HL-60/S4 treated with retinoic acid at 250 ng/mL for 4 days and 3 days (cell line): ENCODE data around the gene CDC25C.
"Not testable (repeated sequence)": the region's sequence is repeated elsewhere in the genome, so short reads cannot be mapped to it uniquely, and the experiment has no call there.

ENCODE experiments used
- in situ Hi-C: fragments of 300-500 bp; cut with MboI; formaldehyde crosslinking; loops from 2 replicates; pipeline ENCODE4 v1.7.0; 2022; ENCODE audit warnings: low sequenced_read_pairs

CDC25C gene

DNA sequence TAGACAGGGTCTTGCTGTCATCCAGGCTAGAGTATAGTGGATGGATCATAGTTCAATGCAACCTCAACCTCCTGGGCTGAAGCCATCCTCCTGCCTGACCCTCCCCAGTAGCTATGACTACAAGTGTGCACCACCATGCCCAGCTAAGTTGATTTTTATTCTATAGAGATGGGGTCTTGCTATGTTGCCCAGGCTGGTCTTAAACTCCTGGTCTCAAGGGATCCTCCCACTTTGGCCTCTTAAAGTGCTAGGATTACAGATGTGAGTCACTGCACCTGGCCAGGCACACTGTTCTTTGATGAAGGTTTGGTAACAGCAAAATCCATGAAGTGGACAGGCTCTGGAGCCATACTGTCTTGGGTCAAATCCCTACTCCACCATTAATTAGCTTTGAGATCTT lies 50.7 kb downstream of the CDC25C start:
- in situ Hi-C loops = no loop called here

DNA sequence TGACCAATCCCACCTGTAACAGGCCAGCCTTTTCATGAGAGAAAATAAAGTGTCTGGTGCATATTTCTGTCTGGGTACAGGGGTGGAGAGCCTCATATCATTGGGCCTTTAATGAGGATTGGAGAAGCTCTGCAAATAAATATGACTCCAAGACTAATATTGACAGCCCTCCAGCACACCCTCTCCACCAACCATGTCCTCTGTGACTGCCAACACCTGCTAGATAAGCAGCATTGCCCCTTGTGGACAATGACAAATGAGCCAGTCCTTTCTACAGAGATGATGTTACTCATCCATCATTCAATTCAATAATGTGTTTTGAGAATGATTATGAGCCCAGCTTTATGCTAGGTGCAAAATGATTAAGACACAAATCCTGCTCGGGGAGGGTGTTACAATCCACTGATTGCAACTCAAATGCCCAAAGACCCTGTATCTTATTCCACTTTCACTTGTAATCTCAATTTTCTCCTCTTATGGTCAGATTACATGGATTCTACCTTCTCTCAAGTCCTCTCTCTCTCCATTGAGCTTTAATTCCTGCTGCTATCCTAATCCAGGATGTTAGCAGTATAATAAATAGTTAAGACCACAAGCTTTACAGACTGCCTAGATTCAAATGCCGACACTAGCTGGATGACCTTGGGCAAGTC lies 55.1 kb downstream of the CDC25C start:
- in situ Hi-C loops = no loop called here

DNA sequence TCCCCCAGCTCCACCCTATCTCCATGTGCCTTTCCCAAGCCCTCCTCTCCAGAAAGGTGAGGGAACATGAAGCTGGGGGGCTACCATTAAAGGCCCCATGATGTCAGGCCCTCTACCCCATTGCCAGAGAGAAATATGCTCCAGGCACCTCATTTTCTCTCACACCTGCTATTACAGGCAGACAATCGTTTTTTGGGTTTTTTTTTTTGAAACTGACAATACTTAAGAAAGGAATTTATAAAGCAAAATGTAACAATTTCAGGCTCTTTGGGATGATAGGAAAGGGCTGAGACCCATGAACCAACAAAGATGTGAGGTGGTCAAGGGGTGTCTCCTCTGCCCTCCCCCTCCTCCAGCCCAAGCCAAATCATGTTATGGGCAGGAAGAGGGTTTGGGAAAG lies 55.7 kb downstream of the CDC25C start:
- in situ Hi-C loops = no loop called here

DNA sequence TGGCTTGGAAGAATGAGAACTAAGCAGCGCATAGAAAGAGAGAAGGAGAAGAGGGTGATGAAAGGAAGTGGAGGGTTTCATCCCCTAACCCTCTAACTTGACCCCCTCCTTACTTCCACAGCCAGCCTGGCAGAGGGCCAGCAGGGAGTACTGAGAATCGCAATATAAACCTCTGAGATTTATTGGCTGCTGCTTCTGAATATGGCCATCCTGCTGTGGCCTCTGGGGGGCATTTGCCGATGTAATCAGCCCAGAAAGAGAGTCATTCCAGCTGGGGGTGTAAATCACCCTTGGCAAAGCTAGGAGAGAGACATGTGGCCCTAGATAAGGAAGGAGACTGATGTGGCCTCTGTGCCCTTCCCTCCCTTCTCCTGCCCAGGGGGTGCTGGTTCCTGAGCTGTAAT lies 56.2 kb downstream of the CDC25C start:
- in situ Hi-C loops = no loop called here

DNA sequence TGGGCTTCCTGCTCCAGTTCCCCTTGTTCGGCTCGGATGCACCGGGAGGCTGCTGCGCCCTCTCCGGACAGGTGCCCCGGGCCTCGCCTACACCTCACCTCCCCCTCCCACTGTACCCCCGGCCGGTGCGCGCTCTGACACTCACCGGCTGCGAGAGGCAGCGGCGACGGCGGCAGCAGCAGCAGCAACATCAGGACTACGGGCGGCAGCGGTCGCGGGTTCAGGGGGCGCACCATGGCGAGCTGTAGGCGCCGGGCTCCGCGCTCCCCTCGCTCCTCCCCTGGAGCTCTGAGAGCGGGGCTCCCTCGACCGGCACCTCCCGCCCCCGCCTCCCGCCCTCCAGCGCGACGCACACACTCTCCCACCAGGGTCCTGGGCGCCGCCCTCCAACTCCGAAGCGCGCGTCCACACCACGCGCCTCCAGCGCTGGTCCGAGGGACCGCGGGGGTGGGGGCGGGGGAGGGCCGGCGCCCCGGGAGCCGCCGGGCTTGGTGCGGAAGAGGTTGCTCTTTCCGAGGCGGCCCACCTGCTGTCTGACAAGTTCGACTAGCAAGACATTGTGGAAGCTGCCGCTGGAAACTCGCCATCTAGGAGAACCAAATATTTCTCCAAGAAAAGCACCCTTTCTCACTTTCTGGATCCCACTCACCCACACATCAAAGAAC lies 57.3 kb downstream of the CDC25C start, which contains the start of gene GFRA3:
TSS of gene GFRA3 (minus strand) at position 433 of the 665 bp plus-strand sequence. CDS start at position 236, 197 bp downstream.
- in situ Hi-C loops = no loop called here

DNA sequence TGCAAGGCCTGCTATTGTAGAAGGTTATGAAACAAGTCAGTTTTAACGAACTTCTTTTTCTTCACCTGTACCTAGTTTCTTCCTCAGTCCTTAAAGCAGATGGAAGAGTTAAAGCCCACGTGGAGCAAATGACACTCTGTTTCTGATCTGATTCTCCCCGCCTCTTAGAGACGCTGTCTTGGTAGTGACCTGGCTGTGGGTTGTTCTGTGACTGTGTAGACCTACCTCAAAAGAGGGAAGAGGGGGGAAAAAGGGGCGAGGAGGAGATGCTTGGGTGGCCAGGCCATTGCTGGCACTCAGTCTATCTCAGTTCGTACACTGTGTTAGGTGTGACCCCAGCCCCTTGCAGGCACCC lies 57.8 kb downstream of the CDC25C start:
- in situ Hi-C loops = no loop called here

DNA sequence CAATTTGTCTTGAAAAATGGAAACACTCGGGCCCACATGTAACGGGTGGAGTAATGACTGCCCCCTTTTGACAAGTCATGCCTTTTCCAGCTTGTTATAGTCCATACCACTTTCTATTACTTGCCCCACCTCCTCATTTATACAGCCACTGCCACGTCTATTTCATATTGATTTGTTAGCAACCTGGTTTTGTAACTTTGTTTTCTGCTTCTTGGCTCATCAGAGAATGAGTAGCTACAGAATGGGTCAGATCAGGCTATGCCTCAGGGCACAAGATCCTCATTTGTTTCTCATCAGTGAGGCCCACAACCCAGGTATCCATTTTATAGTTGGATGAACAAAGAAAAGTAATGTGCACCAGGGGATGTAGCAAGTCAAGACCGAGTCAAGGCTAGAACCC lies 58.9 kb downstream of the CDC25C start:
- in situ Hi-C loops = no loop called here

DNA sequence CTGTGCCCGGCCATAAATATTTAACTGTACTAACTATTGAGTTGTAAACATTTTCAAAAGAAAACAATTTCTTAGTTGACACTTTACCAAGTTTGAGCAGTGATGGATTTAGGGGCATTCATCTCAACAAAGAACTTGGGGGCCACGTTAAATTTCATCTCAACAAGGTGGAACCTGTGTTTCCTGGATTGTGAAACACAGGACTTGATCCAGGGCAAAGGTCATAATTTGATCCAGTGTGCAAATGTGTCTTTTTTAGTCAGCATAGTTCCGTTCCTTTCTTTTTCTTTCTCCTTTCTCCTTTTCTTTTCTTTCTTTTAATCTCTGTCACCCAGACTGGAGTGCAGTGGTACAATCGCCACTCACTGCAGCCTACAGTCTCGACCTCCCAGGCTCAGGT lies 60.3 kb downstream of the CDC25C start:
- in situ Hi-C loops = no loop called here

DNA sequence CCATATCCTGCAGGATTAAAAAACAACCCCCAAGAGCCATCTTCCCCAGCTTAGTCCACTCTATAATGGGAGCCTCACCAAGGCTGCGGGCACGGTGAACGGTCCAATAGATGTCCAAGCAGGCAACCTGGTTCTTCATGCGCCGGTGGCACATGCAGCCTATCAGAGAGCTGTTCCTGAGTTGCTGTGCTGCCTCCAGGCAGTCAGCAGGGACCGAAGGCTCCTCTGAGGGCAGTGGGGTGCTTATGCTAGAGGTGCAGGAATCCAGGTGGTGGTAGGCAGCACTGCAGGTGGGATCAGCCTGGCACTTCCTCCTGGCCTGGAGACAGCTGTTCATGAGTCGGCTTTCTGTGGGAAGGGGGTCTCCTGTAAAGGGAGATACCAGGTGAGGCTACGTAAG lies 67.4 kb downstream of the CDC25C start:
- in situ Hi-C loops = no loop called here

DNA sequence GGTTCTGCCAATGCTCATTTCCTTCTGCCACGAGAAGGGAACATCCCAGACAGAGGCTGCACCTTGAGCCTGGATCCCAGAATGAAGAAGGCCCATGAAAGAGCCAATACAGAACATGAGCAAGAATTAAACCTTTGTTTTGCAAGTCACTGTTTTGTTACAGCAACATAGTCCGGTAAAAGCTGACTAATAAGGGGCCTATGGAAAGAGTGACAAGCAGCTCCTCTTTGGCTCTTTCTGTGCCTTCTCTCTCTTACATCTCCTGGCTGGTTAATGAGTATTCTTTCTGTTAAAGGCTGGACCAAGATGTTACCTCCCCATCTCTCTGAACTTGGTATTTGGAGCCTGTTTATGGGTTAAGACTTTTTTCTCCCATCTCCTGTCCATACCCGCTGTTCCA lies 68.0 kb downstream of the CDC25C start:
- in situ Hi-C loops = no loop called here

DNA sequence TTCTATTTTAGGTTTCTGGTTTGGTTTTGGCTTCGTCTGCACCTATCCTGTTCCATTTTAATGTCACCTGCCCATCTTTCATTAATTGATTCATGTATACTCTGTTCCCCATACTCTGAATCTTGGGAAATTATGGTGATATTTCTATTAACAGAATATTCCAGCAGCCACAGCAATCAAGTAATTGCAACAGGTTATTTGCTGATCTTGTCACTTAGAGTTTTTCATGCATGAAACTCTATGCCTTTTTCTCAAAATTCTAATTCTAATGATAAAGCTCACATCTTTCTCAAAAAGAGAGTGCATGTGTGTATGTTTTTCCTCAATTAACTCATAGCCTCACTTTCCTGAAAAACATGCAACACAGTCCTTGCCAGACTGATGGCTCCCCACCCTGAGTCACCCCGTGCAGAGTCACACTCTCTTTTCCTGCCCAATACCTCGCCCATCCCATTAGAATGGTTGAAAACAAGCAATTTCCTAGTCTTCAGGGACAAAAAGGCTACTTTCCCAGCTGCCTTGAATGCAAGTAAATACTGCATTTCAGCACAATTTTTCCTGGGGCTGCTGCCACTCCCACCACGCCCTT lies 72.8 kb downstream of the CDC25C start:
- in situ Hi-C loops = no loop called here

DNA sequence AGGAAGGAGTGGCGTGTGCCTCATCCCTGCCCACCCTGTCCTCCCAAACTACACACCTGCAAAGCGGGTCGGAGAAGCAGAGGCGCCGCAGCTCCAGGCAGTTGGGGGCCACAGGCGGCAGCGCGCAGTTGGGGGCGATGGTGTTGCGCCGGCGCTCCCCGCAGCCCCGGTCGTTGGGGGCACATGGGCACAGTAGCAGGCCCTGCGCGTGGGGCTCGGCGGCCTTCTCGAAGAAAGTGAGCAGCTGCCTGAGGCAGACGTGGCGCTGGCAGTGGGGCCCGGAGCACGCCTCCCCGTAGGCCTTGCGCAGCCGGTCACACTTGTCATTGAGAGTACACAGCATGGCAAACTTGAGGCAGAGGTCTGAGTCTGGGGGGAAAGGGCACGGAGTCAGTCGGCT lies 74.0 kb downstream of the CDC25C start:
- in situ Hi-C loops = no loop called here

DNA sequence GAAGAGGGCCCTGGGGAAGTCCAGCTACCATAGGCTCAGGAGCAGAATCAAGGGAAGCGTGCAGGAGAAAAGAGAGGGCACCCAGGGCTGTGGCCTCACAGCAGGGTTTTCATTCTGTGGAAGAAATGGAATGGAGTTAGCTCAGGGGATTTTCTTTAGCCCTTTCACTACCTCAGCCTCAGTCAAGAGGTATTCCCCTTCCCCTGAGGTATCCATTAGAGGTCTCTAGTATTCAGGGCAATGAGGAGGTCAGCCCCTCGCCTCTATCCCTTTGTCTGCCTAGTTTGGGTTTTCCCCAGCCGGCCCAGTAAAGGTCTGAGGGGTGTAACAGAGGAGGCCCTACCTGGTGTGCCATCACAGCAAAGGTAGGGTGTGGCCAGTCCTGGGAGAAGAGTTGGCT lies 78.7 kb downstream of the CDC25C start:
- in situ Hi-C loops = no loop called here

DNA sequence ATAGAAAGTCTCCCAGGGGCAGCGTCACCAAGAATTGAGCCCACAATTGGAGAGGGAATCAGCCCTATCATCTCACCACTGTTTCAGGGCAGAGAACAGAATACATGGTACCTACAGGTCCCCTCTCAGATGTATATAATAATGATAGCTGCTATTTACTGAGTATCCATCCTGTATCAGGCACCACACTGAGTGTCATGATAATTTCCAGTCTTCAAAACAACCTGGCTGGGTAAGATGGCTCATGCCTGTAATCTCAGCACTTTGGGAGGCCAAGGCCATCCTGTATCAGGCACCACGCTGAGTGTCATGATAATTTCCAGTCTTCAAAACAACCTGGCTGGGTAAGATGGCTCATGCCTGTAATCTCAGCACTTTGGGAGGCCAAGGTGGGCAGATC lies 83.8 kb downstream of the CDC25C start:
- in situ Hi-C loops = not testable (repeated sequence)

DNA sequence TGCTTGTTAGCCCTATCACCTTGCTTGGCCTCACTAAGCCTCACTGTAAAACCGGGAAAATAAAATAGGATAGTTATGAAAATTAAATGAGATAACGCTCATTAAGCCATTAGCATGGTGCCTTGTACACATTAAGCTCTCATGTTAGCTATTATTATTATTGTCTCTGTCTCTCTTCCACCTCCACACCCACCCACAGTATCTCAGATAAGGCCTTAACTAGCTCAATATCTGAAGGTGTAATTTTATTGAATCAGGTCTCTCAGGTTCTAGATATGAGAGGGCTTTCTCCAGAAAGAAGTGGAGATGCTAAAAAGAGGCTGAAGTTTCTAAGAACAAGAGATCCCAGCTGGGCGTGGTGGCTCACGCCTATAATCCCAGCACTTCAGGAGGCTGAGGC lies 84.8 kb downstream of the CDC25C start:
- in situ Hi-C loops = no loop called here

DNA sequence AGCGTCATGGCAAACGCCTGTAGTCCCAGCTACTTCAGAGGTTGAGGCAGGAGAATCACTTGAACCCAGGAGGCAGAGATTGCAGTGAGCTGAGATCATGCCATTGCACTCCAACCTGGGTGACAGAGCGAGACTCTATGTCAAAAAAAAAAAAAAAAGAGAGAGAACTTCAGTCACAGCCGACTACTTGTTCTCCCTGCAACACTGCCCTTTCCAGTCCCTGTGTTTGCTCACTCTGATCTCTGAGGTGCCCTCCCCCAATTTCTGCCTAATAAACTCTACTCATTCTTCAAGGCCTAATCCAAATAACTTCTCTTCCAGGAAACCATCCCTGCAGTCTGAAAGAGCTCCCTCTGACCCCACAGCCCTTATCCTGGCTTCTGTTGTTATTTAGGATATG lies 85.3 kb downstream of the CDC25C start:
- in situ Hi-C loops = no loop called here

DNA sequence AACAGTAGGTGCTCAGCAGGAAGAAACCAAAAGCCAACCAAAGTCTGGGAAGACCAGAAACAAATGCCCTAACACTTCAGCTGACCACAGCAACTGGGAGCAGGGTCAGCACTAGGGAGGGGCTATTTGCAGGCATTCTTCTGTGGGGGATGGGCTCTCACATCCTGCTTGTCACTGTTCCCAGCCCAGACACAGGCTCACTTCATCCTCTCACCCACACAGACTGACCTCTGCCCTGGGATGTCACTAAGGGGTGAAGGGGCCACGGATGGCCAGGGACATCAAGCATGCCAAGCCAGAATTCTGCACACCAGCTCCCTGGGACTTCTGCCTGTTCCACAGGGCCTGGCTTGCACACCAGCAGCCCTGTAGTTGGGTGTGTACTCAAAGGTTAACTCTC lies 85.9 kb downstream of the CDC25C start:
- in situ Hi-C loops = no loop called here

DNA sequence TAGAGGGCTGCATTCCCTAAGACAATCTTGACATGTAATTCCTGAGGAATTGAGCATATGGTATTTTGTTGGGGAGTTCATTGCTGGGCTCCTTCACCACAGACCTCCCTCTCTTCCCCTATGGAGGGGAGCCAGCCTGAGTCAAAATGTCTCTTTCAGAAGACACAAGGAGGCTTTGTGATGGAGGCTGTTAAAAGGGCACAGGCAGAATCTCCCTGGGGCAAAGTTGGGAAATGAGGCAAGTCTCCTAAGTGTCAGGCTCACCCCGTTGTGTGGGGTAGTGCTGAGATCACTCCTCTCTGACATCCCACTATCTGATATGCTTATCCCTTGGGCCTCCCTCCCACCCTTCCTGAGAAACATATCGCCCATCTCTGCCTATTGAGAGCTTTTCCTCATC lies 87.8 kb downstream of the CDC25C start:
- in situ Hi-C loops = no loop called here

DNA sequence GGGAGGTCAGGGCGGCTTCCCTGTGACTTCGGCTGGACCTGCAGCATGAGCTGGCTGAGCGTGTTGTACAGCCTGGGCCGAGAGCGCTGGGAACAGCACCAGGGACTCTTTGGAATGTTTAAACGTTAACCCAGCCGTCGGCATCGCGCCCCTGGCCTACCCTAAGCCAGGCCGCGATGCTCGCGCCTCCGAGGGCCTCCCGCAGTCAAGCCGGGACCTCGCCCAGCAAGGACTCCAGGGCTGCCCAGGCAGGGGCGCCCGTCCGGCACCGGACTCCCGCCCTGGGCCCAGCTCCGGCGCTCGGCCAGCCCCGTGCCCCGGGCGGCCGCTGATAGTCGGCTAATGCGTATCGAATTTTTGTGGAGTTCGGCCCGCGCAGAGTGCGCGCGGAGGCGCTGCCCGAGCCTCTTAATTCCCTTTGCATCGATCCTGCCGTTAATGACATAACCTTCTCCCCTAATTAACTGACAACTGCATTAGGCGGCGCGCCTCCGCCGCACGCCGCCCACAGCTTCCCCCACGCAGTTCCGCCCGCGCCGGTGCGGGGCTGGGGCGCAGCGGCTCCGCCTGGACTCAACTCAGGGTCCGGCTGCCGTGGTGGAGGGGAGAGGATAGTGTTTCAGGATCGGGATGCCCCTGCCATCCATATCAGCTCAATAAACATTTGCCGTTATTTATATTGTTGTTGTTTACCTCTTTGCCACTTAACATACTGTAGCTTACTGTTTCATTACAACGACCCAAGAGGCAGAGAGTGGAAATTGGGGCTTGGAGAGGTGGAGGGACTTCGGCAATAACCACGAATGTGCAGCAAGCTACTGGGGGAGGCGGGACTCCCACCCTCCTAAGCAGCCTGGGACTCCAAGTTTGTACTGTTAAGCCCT lies 89.7 kb downstream of the CDC25C start:
- in situ Hi-C loops = no loop called here

DNA sequence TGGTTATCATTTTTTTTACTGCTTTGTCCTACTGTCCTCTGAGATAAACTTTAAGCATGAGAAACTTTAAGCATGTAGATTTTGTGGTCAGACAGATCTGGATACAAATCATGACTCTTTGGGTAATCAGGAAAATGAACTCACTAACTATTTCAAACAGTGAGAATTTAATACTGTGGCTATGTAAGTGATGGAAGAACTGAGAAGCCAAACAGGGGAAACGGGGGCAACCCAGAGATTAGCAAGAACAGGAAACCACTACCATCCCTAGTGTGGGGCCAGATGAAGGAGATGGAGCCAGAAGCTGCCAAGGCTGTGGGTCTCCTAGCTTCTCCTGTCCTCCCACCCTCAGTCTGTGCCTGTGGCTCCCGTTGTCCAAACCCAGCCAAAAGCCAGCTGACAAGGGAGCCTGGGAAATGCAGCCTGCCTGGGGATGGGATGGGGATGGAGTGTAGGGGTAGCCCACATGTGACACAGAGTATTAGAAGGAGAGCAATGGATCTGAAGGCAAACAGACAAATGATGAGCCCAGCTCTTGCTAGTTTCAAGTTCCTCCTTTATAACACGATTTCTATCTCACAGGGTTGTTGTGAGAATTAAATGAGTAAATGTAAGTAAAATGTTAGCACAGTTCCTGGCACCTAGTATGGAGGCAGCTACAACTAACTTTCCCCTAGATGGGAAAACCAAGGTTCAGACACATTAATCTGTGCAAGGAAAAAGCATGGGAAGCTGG lies 90.8 kb downstream of the CDC25C start:
- in situ Hi-C loops = no loop called here

DNA sequence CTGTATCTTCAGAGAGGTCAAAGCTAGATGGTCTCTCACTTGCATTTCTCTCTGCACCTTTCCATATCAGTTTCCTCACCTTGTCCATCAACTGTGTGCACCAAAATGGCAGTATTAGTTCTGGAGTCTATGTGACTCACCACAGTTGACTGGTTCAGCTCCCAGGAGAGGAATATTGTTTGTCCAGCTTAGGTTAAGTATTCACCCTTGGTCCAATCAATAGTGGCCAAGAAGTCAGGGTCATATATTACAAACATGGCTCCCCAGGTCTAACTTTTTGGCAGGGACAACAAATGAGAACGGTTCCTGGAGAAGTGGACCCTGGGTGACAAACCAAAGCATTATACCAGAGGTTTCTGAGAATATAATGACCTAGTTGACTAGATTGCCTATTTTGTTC lies 93.6 kb downstream of the CDC25C start:
- in situ Hi-C loops = no loop called here
